Gastrocnemius medialis (tissue), 4 donors: ENCODE results near the gene EPHB6.

Source experiments
- POLR2A ChIP-seq, 2 donors: fragments of 450-650 bp; IDR thresholded peaks; one replicate each; pipeline ENCODE4 v1.6.1; 2017; ENCODE audit warnings: antibody characterized with exemption in 2 of 2, mild to moderate bottlenecking in 2 of 2, moderate library complexity in 2 of 2
- TF ChIP-seq, protein P1 (sequence below), 5 experiments: fragments of 450-650 bp in 3 of 5; fragments of 200-600 bp in 2 of 5; sonication (generic) in 2 of 5; IDR thresholded peaks in 4 of 5; conservative IDR thresholded peaks in 1 of 5; 1 replicate in 4 of 5; 2 replicates in 1 of 5; pipeline ENCODE4 v1.5.1; 2016 to 2019; ENCODE audit warnings: antibody characterized with exemption in 5 of 5, mild to moderate bottlenecking in 3 of 5, moderate library complexity in 3 of 5

DNA sequence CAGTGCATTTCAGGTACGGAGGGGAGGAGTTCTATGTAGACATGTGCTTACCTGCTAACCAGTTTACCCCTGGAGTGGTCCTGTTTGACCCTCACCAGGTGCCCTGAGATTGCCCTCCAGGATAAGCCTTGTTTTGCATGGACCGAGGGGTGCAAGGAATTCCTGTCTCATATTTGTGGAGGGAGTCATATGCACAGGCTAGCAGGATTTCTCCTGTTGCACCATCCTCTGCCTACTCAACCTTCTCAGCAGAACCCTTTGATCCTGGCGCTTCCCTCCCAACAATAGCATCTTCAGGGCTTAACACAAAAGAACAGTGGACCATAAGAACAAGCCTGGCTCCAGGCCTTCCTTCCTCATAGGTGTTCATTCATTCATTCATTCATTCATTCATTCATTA is 23.4 kb downstream of the EPHB6 start:
- TF ChIP-seq, protein P1, sequence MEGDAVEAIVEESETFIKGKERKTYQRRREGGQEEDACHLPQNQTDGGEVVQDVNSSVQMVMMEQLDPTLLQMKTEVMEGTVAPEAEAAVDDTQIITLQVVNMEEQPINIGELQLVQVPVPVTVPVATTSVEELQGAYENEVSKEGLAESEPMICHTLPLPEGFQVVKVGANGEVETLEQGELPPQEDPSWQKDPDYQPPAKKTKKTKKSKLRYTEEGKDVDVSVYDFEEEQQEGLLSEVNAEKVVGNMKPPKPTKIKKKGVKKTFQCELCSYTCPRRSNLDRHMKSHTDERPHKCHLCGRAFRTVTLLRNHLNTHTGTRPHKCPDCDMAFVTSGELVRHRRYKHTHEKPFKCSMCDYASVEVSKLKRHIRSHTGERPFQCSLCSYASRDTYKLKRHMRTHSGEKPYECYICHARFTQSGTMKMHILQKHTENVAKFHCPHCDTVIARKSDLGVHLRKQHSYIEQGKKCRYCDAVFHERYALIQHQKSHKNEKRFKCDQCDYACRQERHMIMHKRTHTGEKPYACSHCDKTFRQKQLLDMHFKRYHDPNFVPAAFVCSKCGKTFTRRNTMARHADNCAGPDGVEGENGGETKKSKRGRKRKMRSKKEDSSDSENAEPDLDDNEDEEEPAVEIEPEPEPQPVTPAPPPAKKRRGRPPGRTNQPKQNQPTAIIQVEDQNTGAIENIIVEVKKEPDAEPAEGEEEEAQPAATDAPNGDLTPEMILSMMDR (IDR thresholded peaks at IDR 0.05 in 4 of 5, conservative IDR thresholded peaks at IDR 0.05 in 1 of 5): no peak
- no peak for TF ChIP-seq POLR2A (IDR thresholded peaks at IDR 0.05)
